Subcutaneous abdominal adipose tissue (tissue), 5 donors: ENCODE results near the gene CFAP251.

Experiments
- H3K27ac ChIP-seq: one replicate; pipeline ENCODE4 v1.7.0; 2013; ENCODE audit warnings: low read depth, mild to moderate bottlenecking, inconsistent platforms, low read length, moderate library complexity
- H3K27me3 ChIP-seq, 5 donors: one replicate each; pipeline ENCODE4 v1.7.0; 2013; ENCODE audit warnings: low read length in 5 of 5, inconsistent platforms in 1 of 5; ENCODE audit not compliant: control insufficient read depth in 5 of 5, insufficient read depth in 4 of 5
- H3K36me3 ChIP-seq, 5 donors: one replicate each; pipeline ENCODE4 v1.7.0; 2013; ENCODE audit warnings: low read length in 5 of 5; ENCODE audit not compliant: control insufficient read depth in 5 of 5, insufficient read depth in 5 of 5
- H3K4me1 ChIP-seq, 5 donors: one replicate each; pipeline ENCODE4 v1.7.0; 2013; ENCODE audit warnings: low read length in 5 of 5, mild to moderate bottlenecking in 3 of 5, moderate library complexity in 1 of 5; ENCODE audit not compliant: control insufficient read depth in 5 of 5, insufficient read depth in 5 of 5
- H3K4me3 ChIP-seq, 5 donors: one replicate each; pipeline ENCODE4 v1.7.0; 2013; ENCODE audit warnings: low read length in 5 of 5, low read depth in 1 of 5
- H3K9ac ChIP-seq, 5 donors: one replicate each; pipeline ENCODE4 v1.7.0; 2013; ENCODE audit warnings: low read length in 5 of 5, mild to moderate bottlenecking in 4 of 5, moderate library complexity in 3 of 5
- H3K9me3 ChIP-seq, 5 donors: one replicate each; pipeline ENCODE4 v1.7.0; 2013; ENCODE audit warnings: low read length in 5 of 5; ENCODE audit not compliant: control insufficient read depth in 5 of 5
- donor health status: healthy.
- donor health status: healthy.
- donor health status: healthy.
- donor health status: healthy.
- donor health status: healthy.

CFAP251 gene

GRCh38 chr12:122012184-122012583 is 93.8 kb downstream of the CFAP251 start:
- no peaks in the 10 kb centered on the region for H3K36me3 ChIP-seq
- peaks cover 0 to 22% (median 3%) of the 10 kb centered on the region in 5 donors for H3K4me1 ChIP-seq
- no peaks in the 10 kb centered on the region for H3K27me3 ChIP-seq
- H3K9me3 ChIP-seq = no peaks in the 10 kb centered on the region
- H3K27ac ChIP-seq = no peak overlapping the region
- H3K9ac ChIP-seq = no peak overlapping the region
- no peak overlapping the region for H3K4me3 ChIP-seq

GRCh38 chr12:122013136-122013535 is 94.7 kb downstream of the CFAP251 start:
- Histone ChIP-seq H3K36me3 (no peaks in the 10 kb centered on the region), H3K27me3 (no peaks in the 10 kb centered on the region), H3K9me3 (peaks cover 0 to 2% (median under 1%) of the 10 kb centered on the region in 5 donors), H3K4me3 (no peak overlapping the region), H3K9ac (no peak overlapping the region), H3K27ac (no peak overlapping the region), H3K4me1 (peaks cover 0 to 14% (median 3%) of the 10 kb centered on the region in 5 donors)

GRCh38 chr12:122013791-122014590 is 95.6 kb downstream of the CFAP251 start:
- Histone ChIP-seq H3K9me3 (peaks cover 0 to 11% (median 4%) of the 10 kb centered on the region in 5 donors), H3K27me3 (no peaks in the 10 kb centered on the region), H3K36me3 (no peaks in the 10 kb centered on the region), H3K4me3 (no peak overlapping the region), H3K27ac (no peak overlapping the region), H3K4me1 (peaks cover 0 to 8% (median 3%) of the 10 kb centered on the region in 5 donors), H3K9ac (no peak overlapping the region)

- H3K9me3 ChIP-seq = peaks cover 0 to 11% (median 4%) of the 10 kb centered on the region in 5 donors
- H3K36me3 ChIP-seq = no peaks in the 10 kb centered on the region
- H3K9ac ChIP-seq = no peak overlapping the region
- no peak overlapping the region for H3K27ac ChIP-seq
- H3K4me3 ChIP-seq = no peak overlapping the region
- H3K4me1 ChIP-seq = peaks cover 0 to 5% (median 3%) of the 10 kb centered on the region in 5 donors
- H3K27me3 ChIP-seq = no peaks in the 10 kb centered on the region
Measured at GRCh38 chr12:122014781-122015180, 96.4 kb downstream of the CFAP251 start.

GRCh38 chr12:122018457-122018856 is 100.1 kb downstream of the CFAP251 start:
- H3K4me3 ChIP-seq = no peak overlapping the region
- no peak overlapping the region for H3K9ac ChIP-seq
- H3K9me3 ChIP-seq = peaks cover 0 to 11% (median 4%) of the 10 kb centered on the region in 5 donors
- H3K36me3 ChIP-seq = no peaks in the 10 kb centered on the region
- no peaks in the 10 kb centered on the region for H3K27me3 ChIP-seq
- peaks cover under 1 to 20% (median 17%) of the 10 kb centered on the region in 5 donors for H3K4me1 ChIP-seq
- H3K27ac ChIP-seq = no peak overlapping the region

- no peaks in the 10 kb centered on the region for H3K36me3 ChIP-seq
- H3K4me3 ChIP-seq = no peak overlapping the region
- H3K27ac ChIP-seq = no peak overlapping the region
- H3K9ac ChIP-seq = no peak overlapping the region
- H3K27me3 ChIP-seq = no peaks in the 10 kb centered on the region
- peaks cover 0 to 11% (median 4%) of the 10 kb centered on the region in 5 donors for H3K9me3 ChIP-seq
- H3K4me1 ChIP-seq = peaks cover 2 to 25% (median 22%) of the 10 kb centered on the region in 5 donors
Measured at GRCh38 chr12:122018937-122019336, 100.5 kb downstream of the CFAP251 start.

- Histone ChIP-seq H3K36me3 (no peaks in the 10 kb centered on the region), H3K9me3 (peaks cover 0 to 11% (median 4%) of the 10 kb centered on the region in 5 donors), H3K4me3 (peak overlapping the region; percentile 46 to 75 (median 64)), H3K27ac (no peak overlapping the region), H3K9ac (no peak overlapping the region), H3K4me1 (peaks cover 2 to 28% (median 27%) of the 10 kb centered on the region in 5 donors), H3K27me3 (no peaks in the 10 kb centered on the region)
Measured at GRCh38 chr12:122020795-122021192, 102.4 kb downstream of the CFAP251 start.

- Histone ChIP-seq H3K36me3 (no peaks in the 10 kb centered on the region), H3K27ac (no peak overlapping the region), H3K9ac (no peak overlapping the region), H3K9me3 (peaks cover 0 to 11% (median 4%) of the 10 kb centered on the region in 5 donors), H3K4me3 (peak overlapping the region; percentile 46 to 75 (median 64)), H3K4me1 (peaks cover 2 to 28% (median 27%) of the 10 kb centered on the region in 5 donors), H3K27me3 (no peaks in the 10 kb centered on the region)
Measured at GRCh38 chr12:122021193-122021821, 102.9 kb downstream of the CFAP251 start.

GRCh38 chr12:122021822-122022392 is 103.5 kb downstream of the CFAP251 start, which contains the start of gene BCL7A:
BCL7A (plus strand) TSS chr12:122021884; CDS start chr12:122022092, 208 bp downstream.
- Histone ChIP-seq H3K9ac (peak within 1 kb of the TSS in 3 of 5 donors; percentile 3 to 77 (median 53)), H3K36me3 (no peaks in the 10 kb centered on the region), H3K27me3 (no peaks in the 10 kb centered on the region), H3K27ac (peak within 1 kb of the TSS; percentile 81), H3K4me3 (peak within 1 kb of the TSS; percentile 46 to 78 (median 64)), H3K4me1 (peaks cover 2 to 28% (median 27%) of the 10 kb centered on the region in 5 donors), H3K9me3 (peaks cover 0 to 11% (median 4%) of the 10 kb centered on the region in 5 donors)
